GM21576 (cell line): ENCODE results near the gene IDH2.
"Not testable (repeated sequence)": the region's sequence is repeated elsewhere in the genome, so short reads cannot be mapped to it uniquely, and the experiment has no call there.

Experiments
- ATAC-seq: cut with Tn5 transposase; IDR thresholded peaks from one replicate; pipeline ENCODE4 v1.9.1; 2021; ENCODE audit warnings: mild to moderate bottlenecking, moderate library complexity; ENCODE audit not compliant: unreplicated experiment

IDH2 gene

GRCh38 chr15:90085565-90085964, 16.7 kb downstream of the IDH2 start:
- ATAC-seq, result no peak

- ATAC-seq, result no peak
Measured at GRCh38 chr15:90084876-90085423, 17.3 kb downstream of the IDH2 start.

GRCh38 chr15:90083954-90084607, 18.2 kb downstream of the IDH2 start:
- ATAC-seq, result no peak

- ATAC-seq, result no peak
Measured at GRCh38 chr15:90083419-90083818, 18.8 kb downstream of the IDH2 start.

GRCh38 chr15:90082140-90082715, 20.0 kb downstream of the IDH2 start:
- ATAC-seq, result no peak

GRCh38 chr15:90080818-90081393, 21.4 kb downstream of the IDH2 start:
- no peak for ATAC-seq

- ATAC-seq, result no peak
Measured at GRCh38 chr15:90080458-90080755, 21.9 kb downstream of the IDH2 start.

GRCh38 chr15:90079619-90080457, 22.4 kb downstream of the IDH2 start:
- no peak for ATAC-seq

- no peak for ATAC-seq
Measured at GRCh38 chr15:90078965-90079364, 23.3 kb downstream of the IDH2 start.

- ATAC-seq, result no peak
Measured at GRCh38 chr15:90076716-90077115, 25.6 kb downstream of the IDH2 start.

GRCh38 chr15:90075420-90076289, 26.6 kb downstream of the IDH2 start:
- ATAC-seq, result no peak

- ATAC-seq, result no peak
Measured at GRCh38 chr15:90074916-90075315, 27.4 kb downstream of the IDH2 start.

- ATAC-seq, result no peak
Measured at GRCh38 chr15:90074023-90074422, 28.2 kb downstream of the IDH2 start.

- no peak for ATAC-seq
Measured at GRCh38 chr15:90072978-90073640, 29.2 kb downstream of the IDH2 start.

- no peak for ATAC-seq
Measured at GRCh38 chr15:90071220-90071807, 31.0 kb downstream of the IDH2 start.

- not testable (repeated sequence) for ATAC-seq
Measured at GRCh38 chr15:90070623-90071022, 31.6 kb downstream of the IDH2 start.

- ATAC-seq, result no peak
Measured at GRCh38 chr15:90067953-90068606, 34.2 kb downstream of the IDH2 start.

GRCh38 chr15:90067181-90067952, 34.9 kb downstream of the IDH2 start:
- no peak for ATAC-seq
